C4-2B (cell line): ENCODE measurements around the gene RELB.

Experiments used
- H3K27ac ChIP-seq: fragments of 450-650 bp; 2 replicates; pipeline ENCODE4 v1.5.1; 2017
- CTCF ChIP-seq: fragments of 450-650 bp; conservative IDR thresholded peaks from 2 replicates; pipeline ENCODE4 v1.5.1; 2017; ENCODE audit warnings: mild to moderate bottlenecking
- ZFX ChIP-seq: fragments of 450-650 bp; IDR thresholded peaks from 2 replicates; pipeline ENCODE4 v1.6.1; 2017

The RELB gene

GRCh38 chr19:45040059-45040771 lies 39.0 kb downstream of the RELB start:
- TF ChIP-seq ZFX (no peak), CTCF (no peak)
- H3K27ac ChIP-seq: peak overlapping the region; percentile 81

GRCh38 chr19:45041125-45041524 lies 39.9 kb downstream of the RELB start:
- TF ChIP-seq ZFX (no peak), CTCF (no peak)
- no peak overlapping the region for H3K27ac ChIP-seq

GRCh38 chr19:45045671-45046353 lies 44.5 kb downstream of the RELB start:
- H3K27ac ChIP-seq: peak overlapping the region; percentile 52
- TF ChIP-seq CTCF: no peak
- no peak for TF ChIP-seq ZFX

GRCh38 chr19:45046355-45046754 lies 45.1 kb downstream of the RELB start:
- TF ChIP-seq ZFX (no peak), CTCF (no peak)
- H3K27ac ChIP-seq: peak overlapping the region; percentile 52

GRCh38 chr19:45047188-45047797 lies 46.0 kb downstream of the RELB start:
- H3K27ac ChIP-seq: no peak overlapping the region
- TF ChIP-seq ZFX (no peak), CTCF (no peak)

- peak overlapping the region; percentile 33 for H3K27ac ChIP-seq
- TF ChIP-seq CTCF (no peak), ZFX (no peak)
These were observed 47.9 kb downstream of the RELB start for GRCh38 chr19:45049073-45049736.
